Dedifferentiated amniotic fluid mesenchymal stem cell (primary cell): Measurements from ENCODE around the gene CHPF.

Source experiments
- DNase-seq: peaks from one replicate; pipeline ENCODE4 v3.0.0-alpha.2; 2016; ENCODE audit errors: extremely low spot score

CHPF gene

GRCh38 chr2:219532378-219532649, 11.3 kb downstream of the CHPF start:
- DNase-seq = no peak

GRCh38 chr2:219531639-219532377, 11.8 kb downstream of the CHPF start:
- DNase-seq = no peak

- DNase-seq = peak; percentile 83
Measured at GRCh38 chr2:219530048-219530963, 13.3 kb downstream of the CHPF start.

- no peak for DNase-seq
Measured at GRCh38 chr2:219527472-219527871, 16.1 kb downstream of the CHPF start.

- DNase-seq = no peak
Measured at GRCh38 chr2:219527076-219527394, 16.6 kb downstream of the CHPF start.

- DNase-seq = no peak
Measured at GRCh38 chr2:219526320-219527075, 17.1 kb downstream of the CHPF start.

GRCh38 chr2:219525533-219526232, 17.9 kb downstream of the CHPF start:
- DNase-seq = no peak

GRCh38 chr2:219524817-219525216, 18.8 kb downstream of the CHPF start:
- DNase-seq = no peak

- DNase-seq = no peak
Measured at GRCh38 chr2:219523031-219523671, 20.5 kb downstream of the CHPF start.

- DNase-seq = no peak
Measured at GRCh38 chr2:219522111-219523030, 21.2 kb downstream of the CHPF start.

- DNase-seq = no peak
Measured at GRCh38 chr2:219521066-219521880, 22.3 kb downstream of the CHPF start.

GRCh38 chr2:219520079-219520478, 23.5 kb downstream of the CHPF start:
- no peak for DNase-seq

- no peak for DNase-seq
Measured at GRCh38 chr2:219519526-219519916, 24.1 kb downstream of the CHPF start.

GRCh38 chr2:219517954-219518778, 25.4 kb downstream of the CHPF start:
- no peak for DNase-seq

GRCh38 chr2:219516888-219517287, 26.7 kb downstream of the CHPF start:
- DNase-seq = no peak

- DNase-seq = no peak
Measured at GRCh38 chr2:219515874-219516629, 27.6 kb downstream of the CHPF start.

- DNase-seq = no peak
Measured at GRCh38 chr2:219514836-219515235, 28.8 kb downstream of the CHPF start.

GRCh38 chr2:219514196-219514761, 29.3 kb downstream of the CHPF start, which contains the start of gene ASIC4:
Gene ASIC4, plus strand, starts transcription at chr2:219514482. Its CDS starts 243 bp downstream, at chr2:219514725.
- no peak for DNase-seq
